Endothelial cell of umbilical vein (primary cell): ENCODE data around the gene LCN6. TPM values are rescaled to one million over a fixed set of nuclear protein-coding genes. Genes with fewer than 3 reads are reported as not detected.
"Not testable (repeated sequence)": the region's sequence is repeated elsewhere in the genome, so short reads cannot be mapped to it uniquely, and the experiment has no call there.

Experiments
- BruUV-seq: library from RNA; stranded (reverse); fragments of 400-500 nt; replicated peaks from 2 replicates; lab custom pipeline; 2021; lab: Mats Ljungman, UMichigan
- CTCF ChIA-PET: fragments of 300-600, 350-600 bp; sonication (Branson Sonifier 250); formaldehyde crosslinking; loops from one replicate; lab custom pipeline; 2021; ENCODE audit warnings: antibody characterized with exemption, inconsistent platforms; lab: Charles Lee
- POLR2A ChIA-PET: fragments of 300-600, 350-600 bp; sonication (Branson Sonifier 250); formaldehyde crosslinking; loops from one replicate; lab custom pipeline; 2021; ENCODE audit warnings: antibody characterized with exemption, inconsistent platforms; lab: Charles Lee
- DNase-seq: peaks from one replicate; pipeline ENCODE4 v3.0.0-alpha.2; 2011; ENCODE audit warnings: low read depth, low spot score
- FAIRE-seq: peaks from 2 replicates; lab custom pipeline; 2011; peaks lifted over from hg19 to GRCh38; lab: Jason Lieb, UNC
- H2AFZ ChIP-seq: 2 replicates; pipeline ENCODE4 v1.6.0; 2012; ENCODE audit warnings: low read depth, low read length, control low read depth, inconsistent platforms
- H3K27ac ChIP-seq: 2 replicates; pipeline ENCODE4 v1.5.1; 2011; ENCODE audit warnings: low read depth, mild to moderate bottlenecking, control low read depth, low read length, moderate library complexity; ENCODE audit not compliant: insufficient read depth
- H3K27me3 ChIP-seq, 2 experiments: 2 replicates each; pipeline versions ENCODE4 v1.6.0 to v1.6.1; 2011; ENCODE audit warnings: low read length in 2 of 2, mixed read lengths in 1 of 2; ENCODE audit not compliant: control insufficient read depth in 2 of 2, insufficient read depth in 2 of 2
- H3K36me3 ChIP-seq, 2 experiments: 2 replicates in 1 of 2; 3 replicates in 1 of 2; pipeline ENCODE4 v1.5.1; 2011; ENCODE audit warnings: low read length in 2 of 2, mild to moderate bottlenecking in 1 of 2, moderate library complexity in 1 of 2; ENCODE audit not compliant: control insufficient read depth in 2 of 2, insufficient read depth in 2 of 2; ENCODE audit errors: extremely low read depth in 1 of 2
- H3K4me1 ChIP-seq: 3 replicates; pipeline ENCODE4 v1.5.1; 2011; ENCODE audit warnings: mild to moderate bottlenecking, low read length; ENCODE audit not compliant: control insufficient read depth, insufficient read depth; ENCODE audit errors: extremely low read depth
- H3K4me2 ChIP-seq: 2 replicates; pipeline ENCODE4 v1.6.1; 2011; ENCODE audit warnings: low read length, control low read depth, mixed read lengths; ENCODE audit not compliant: insufficient read depth
- H3K4me3 ChIP-seq, 3 experiments: fragments of 200-600 bp in 1 of 3; sonication (generic), shearing (Covaris generic) in 1 of 3; replicated peaks in 1 of 3; 2 replicates each; pipeline ENCODE4 v1.5.1; 2011 to 2016; ENCODE audit warnings: control low read depth in 3 of 3, low read length in 3 of 3, mild to moderate bottlenecking in 2 of 3, inconsistent platforms in 1 of 3, low read depth in 1 of 3, moderate library complexity in 1 of 3; ENCODE audit not compliant: insufficient read depth in 1 of 3
- H3K79me2 ChIP-seq: 2 replicates; pipeline ENCODE4 v1.6.0; 2012; ENCODE audit warnings: low read length, inconsistent platforms; ENCODE audit not compliant: control insufficient read depth, insufficient read depth
- H3K9ac ChIP-seq: replicated peaks from 2 replicates; pipeline ENCODE3; 2011; ENCODE audit warnings: low read length, control low read depth; ENCODE audit not compliant: insufficient read depth; ENCODE audit errors: extremely low read depth
- H3K9me1 ChIP-seq: replicated peaks from 3 replicates; pipeline ENCODE4 v1.6.0; 2011; ENCODE audit warnings: mild to moderate bottlenecking, low read length; ENCODE audit not compliant: control insufficient read depth, insufficient read depth; ENCODE audit errors: extremely low read depth
- H3K9me3 ChIP-seq: replicated peaks from 2 replicates; pipeline ENCODE4 v1.5.1; 2012; ENCODE audit warnings: low read length, inconsistent platforms; ENCODE audit not compliant: control insufficient read depth, insufficient read depth
- H4K20me1 ChIP-seq: replicated peaks from 2 replicates; pipeline ENCODE3; 2011; ENCODE audit warnings: mild to moderate bottlenecking, low read length; ENCODE audit not compliant: control insufficient read depth, insufficient read depth; ENCODE audit errors: extremely low read depth
- CTCF ChIP-seq, 2 donors: IDR thresholded peaks; 1 replicate in 1 of 2; 2 replicates in 1 of 2; pipeline ENCODE4 v1.5.1; 2011; ENCODE audit warnings: low read length in 2 of 2, mild to moderate bottlenecking in 2 of 2, moderate library complexity in 2 of 2, control low read depth in 1 of 2, inconsistent platforms in 1 of 2, low read depth in 1 of 2; ENCODE audit not compliant: insufficient read depth in 1 of 2; ENCODE audit errors: extremely low read depth in 1 of 2
- EZH2 ChIP-seq: IDR thresholded peaks from 2 replicates; pipeline ENCODE4 v1.6.1; 2012; ENCODE audit warnings: borderline replicate concordance, low read depth, mild to moderate bottlenecking, moderate library complexity, low read length, inconsistent platforms; ENCODE audit not compliant: severe bottlenecking
- FOS ChIP-seq: IDR thresholded peaks from 2 replicates; pipeline ENCODE4 v1.6.1; 2011; ENCODE audit warnings: mild to moderate bottlenecking, low read length, moderate library complexity, borderline replicate concordance; ENCODE audit not compliant: insufficient read depth
- GATA2 ChIP-seq: IDR thresholded peaks from 2 replicates; pipeline ENCODE4 v1.7.0; 2011; ENCODE audit warnings: low read depth, mild to moderate bottlenecking, moderate library complexity, mixed read lengths, low read length; ENCODE audit not compliant: insufficient read length, insufficient read depth
- JUN ChIP-seq: IDR thresholded peaks from 2 replicates; pipeline ENCODE4 v1.6.1; 2011; ENCODE audit warnings: borderline replicate concordance, low read depth; ENCODE audit not compliant: insufficient read length, insufficient read depth
- MAX ChIP-seq: IDR thresholded peaks from 2 replicates; pipeline ENCODE4 v1.6.1; 2011; ENCODE audit not compliant: insufficient read depth, insufficient read length
- MYC ChIP-seq: IDR thresholded peaks from one replicate; pipeline ENCODE4 v1.6.1; 2011; ENCODE audit warnings: mild to moderate bottlenecking, low read depth, low read length
- POLR2A ChIP-seq: IDR thresholded peaks from 2 replicates; pipeline ENCODE4 v1.6.1; 2012; ENCODE audit warnings: low read depth, mild to moderate bottlenecking, control low read depth, low read length
- POLR2AphosphoS5 ChIP-seq: IDR thresholded peaks from 2 replicates; pipeline ENCODE4 v1.6.1; 2012; ENCODE audit warnings: low read depth, mild to moderate bottlenecking, control low read depth, low read length, moderate library complexity; ENCODE audit not compliant: insufficient read depth
- dilution Hi-C: fragments of 300-500 bp; cut with MboI; formaldehyde crosslinking; loops from one replicate; pipeline ENCODE4 v1.15.0; 2019; ENCODE audit warnings: low sequenced_read_pairs; ENCODE audit not compliant: extremely low pct_ligation_motif_present
- intact Hi-C: fragments of 100-400 bp; cut with micrococcal nuclease; formaldehyde crosslinking; loops from one replicate; pipeline ENCODE4 v1.10.0; 2022
- polyA plus RNA-seq, 4 experiments: library from polyadenylated mRNA; depleted of rRNA in 3 of 4; stranded (reverse) in 3 of 4; unstranded in 1 of 4; fragments of >200 nt; gene quantifications; 2 replicates each; pipeline versions ENCODE4 v1.2.1 to v1.2.3, GENCODE V29; 2011 to 2012; ENCODE audit warnings: missing spikeins in 1 of 4
- total RNA-seq: library from RNA; stranded (reverse); gene quantifications from 2 replicates; pipeline ENCODE4 v1.2.3, GENCODE V29; 2021

LCN6 gene
- total and polyA plus RNA-seq, 2 donors (not counting 3 experiments of a cell fraction or from before 2014, with no cell fraction given), result 0.17 TPM; not detected in 1

- H3K9me1 ChIP-seq, BruUV-seq, H3K27ac ChIP-seq, H3K36me3 ChIP-seq, H3K4me3 ChIP-seq, H4K20me1 ChIP-seq, H2AFZ ChIP-seq, H3K4me2 ChIP-seq, POLR2A ChIA-PET, dilution Hi-C loops, H3K9ac ChIP-seq, H3K27me3 ChIP-seq, H3K9me3 ChIP-seq: not testable (repeated sequence)
- intact Hi-C loops, result loop anchor here (5.0 kb wide), 3 partner anchors 39 to 229 kb away; partner anchors contain the start of gene SEC16A
- peak; percentile 23 for TF ChIP-seq JUN
- peak; percentile 70 for TF ChIP-seq FOS
- CTCF ChIA-PET, result interaction anchor here (0.6 to 1.2 kb wide), 2 partner anchors 16 to 17 kb away, joined by 3 to 5 read pairs; no protein-coding TSS in a partner anchor
- DNase-seq (peak; percentile 80), FAIRE-seq (peak; percentile 67)
- peaks cover 31% of the 10 kb centered on the region for H3K79me2 ChIP-seq
- H3K4me1 ChIP-seq, result peaks cover 27% of the 10 kb centered on the region
These were observed 37.1 kb downstream of the LCN6 start for GRCh38 chr9:136711219-136711648.

DNA sequence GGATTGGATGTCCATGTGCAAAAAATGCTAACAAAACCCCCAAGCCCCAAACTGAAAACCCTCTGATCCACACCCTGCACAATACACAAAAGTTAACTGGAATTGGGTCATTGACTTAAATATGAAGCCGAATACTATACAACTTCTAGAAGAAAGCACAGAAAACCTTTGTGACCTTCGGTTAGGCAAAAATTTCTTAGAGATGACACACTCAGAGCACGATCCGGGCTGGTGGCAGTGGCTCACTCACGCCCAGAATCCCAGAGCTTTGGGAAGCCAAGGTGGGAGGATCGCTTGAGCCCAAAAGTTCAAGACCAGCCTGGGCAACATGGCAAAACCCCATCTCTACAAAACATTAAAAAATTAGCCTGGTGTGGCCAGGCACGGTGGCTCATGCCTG lies 37.8 kb downstream of the LCN6 start:
- no peak overlapping the region for H3K27ac ChIP-seq
- H3K9ac ChIP-seq, result no peak overlapping the region
- no peak overlapping the region for H3K4me3 ChIP-seq
- H3K9me3 ChIP-seq, result no peaks in the 10 kb centered on the region
- dilution Hi-C loops, result no loop called here
- ChIA-PET CTCF (interaction anchor here (0.6 to 1.2 kb wide), 2 partner anchors 16 to 18 kb away, joined by 3 to 5 read pairs; no protein-coding TSS in a partner anchor), POLR2A (no interaction called here)
- H3K27me3 ChIP-seq, result no peaks in the 10 kb centered on the region
- H3K79me2 ChIP-seq, result peaks cover 24% of the 10 kb centered on the region
- no peak for TF ChIP-seq EZH2
- no peak for TF ChIP-seq JUN
- no peak for TF ChIP-seq GATA2
- TF ChIP-seq POLR2AphosphoS5, result no peak
- TF ChIP-seq CTCF (IDR thresholded peaks at IDR 0.05; ENCODE audit: extremely low read depth in 1 of 2, insufficient read depth in 1 of 2, low read depth in 1 of 2, low read length in 2 of 2), result no peak
- no peak for TF ChIP-seq POLR2A
- no peak for TF ChIP-seq MAX
- TF ChIP-seq MYC, result no peak
- no peak for TF ChIP-seq FOS
- H2AFZ ChIP-seq, result no peak overlapping the region
- no TSS peak for BruUV-seq
- intact Hi-C loops, result loop anchor here (5.0 kb wide), 3 partner anchors 38 to 228 kb away; partner anchors contain the start of gene SEC16A
- H3K9me1 ChIP-seq, result no peaks in the 10 kb centered on the region
- H3K36me3 ChIP-seq, result peaks cover 0 to 2% of the 10 kb centered on the region in 2 experiments
- FAIRE-seq (no peak), DNase-seq (no peak)
- H3K4me1 ChIP-seq, result peaks cover 22% of the 10 kb centered on the region
- no peak overlapping the region for H3K4me2 ChIP-seq
- no peaks in the 10 kb centered on the region for H4K20me1 ChIP-seq
